ENCODE measurements around the gene NTM.

Gene NTM

DNA sequence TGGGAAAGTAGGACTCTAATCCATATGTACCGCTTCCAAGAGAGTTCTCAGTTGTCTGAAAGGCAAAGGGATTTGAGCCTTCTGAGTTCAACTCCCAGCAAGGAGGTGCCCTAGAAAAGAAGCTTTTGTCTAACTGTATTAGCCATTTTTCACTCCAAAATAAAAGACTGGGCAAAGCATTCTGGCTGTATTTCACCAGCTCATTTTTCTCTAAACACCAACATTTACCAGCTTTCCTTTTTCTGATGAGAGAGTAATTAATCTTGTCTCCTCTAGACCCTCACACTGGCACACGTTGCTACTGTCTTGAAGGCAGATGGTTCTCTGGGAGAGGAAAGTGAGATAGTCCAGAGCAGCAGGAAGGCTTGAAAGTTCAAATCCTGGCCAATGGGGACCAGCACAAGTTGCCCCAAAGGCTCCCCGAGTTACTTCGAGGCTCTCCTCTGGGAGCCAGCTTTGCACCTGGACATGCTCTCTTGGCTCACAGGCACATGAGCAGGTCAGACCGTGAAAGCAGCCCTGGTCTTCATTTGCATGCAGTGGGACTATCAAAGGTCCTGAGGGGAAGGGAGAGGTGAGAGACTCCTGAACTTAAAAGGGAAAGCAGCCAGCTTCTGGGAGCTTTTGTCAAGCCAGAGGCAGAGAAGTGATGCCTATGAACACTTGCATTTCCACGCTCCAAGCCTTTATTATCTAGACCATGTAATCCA is 100.0 kb downstream of the NTM start:
- TF ChIP-seq, protein P1, sequence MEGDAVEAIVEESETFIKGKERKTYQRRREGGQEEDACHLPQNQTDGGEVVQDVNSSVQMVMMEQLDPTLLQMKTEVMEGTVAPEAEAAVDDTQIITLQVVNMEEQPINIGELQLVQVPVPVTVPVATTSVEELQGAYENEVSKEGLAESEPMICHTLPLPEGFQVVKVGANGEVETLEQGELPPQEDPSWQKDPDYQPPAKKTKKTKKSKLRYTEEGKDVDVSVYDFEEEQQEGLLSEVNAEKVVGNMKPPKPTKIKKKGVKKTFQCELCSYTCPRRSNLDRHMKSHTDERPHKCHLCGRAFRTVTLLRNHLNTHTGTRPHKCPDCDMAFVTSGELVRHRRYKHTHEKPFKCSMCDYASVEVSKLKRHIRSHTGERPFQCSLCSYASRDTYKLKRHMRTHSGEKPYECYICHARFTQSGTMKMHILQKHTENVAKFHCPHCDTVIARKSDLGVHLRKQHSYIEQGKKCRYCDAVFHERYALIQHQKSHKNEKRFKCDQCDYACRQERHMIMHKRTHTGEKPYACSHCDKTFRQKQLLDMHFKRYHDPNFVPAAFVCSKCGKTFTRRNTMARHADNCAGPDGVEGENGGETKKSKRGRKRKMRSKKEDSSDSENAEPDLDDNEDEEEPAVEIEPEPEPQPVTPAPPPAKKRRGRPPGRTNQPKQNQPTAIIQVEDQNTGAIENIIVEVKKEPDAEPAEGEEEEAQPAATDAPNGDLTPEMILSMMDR (IDR thresholded peaks at IDR 0.05; ENCODE audit: insufficient read depth, missing control alignments), result no peak
- FAIRE-seq, result no peak
- DNase-seq (ENCODE audit: insufficient read length, low spot score), result no peak

DNA sequence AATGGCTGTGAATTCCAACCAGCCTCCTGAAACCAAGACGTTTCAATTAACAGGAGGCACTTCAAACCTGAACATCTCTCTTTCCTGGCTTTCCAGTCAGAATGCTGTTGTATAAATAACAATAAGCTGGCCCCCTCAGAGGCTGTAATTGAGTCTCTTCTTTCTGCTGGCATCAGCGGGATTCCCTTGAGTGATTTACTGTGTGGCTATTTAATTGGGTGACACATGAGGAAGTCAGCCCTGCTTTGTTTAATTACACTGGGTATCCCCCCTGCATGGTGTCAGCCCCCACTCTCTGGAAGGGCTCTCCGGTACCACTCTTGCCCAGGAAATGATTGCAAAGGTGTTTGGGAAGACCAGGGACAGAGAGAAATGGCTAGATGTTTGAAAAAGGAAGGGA is 101.6 kb downstream of the NTM start:
- TF ChIP-seq, protein P1 (IDR thresholded peaks at IDR 0.05; ENCODE audit: insufficient read depth, missing control alignments), result no peak
- no peak for FAIRE-seq
- no peak for DNase-seq (ENCODE audit: insufficient read length, low spot score)

DNA sequence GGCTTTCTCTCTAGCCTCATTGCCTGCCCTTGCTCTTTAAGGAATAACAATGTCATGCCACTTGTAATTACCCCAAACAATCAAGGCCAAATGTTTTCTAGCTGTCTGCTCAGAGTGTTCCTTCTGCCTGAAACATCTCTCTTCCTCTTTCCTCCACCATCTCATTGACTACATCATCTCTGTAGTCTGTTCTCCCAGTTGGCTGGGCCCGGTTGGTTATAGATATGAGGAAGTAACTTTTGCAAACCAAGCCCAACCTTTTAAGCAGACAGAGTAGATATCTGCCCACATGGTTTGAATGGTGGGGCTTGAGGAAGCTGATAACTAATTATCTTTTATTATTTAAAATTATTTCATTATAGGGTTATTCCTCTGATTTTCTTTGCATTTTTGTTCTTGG is 104.5 kb downstream of the NTM start:
- FAIRE-seq (no peak), DNase-seq (ENCODE audit: insufficient read length, low spot score) (no peak)
- TF ChIP-seq, protein P1 (IDR thresholded peaks at IDR 0.05; ENCODE audit: insufficient read depth, missing control alignments), result no peak

DNA sequence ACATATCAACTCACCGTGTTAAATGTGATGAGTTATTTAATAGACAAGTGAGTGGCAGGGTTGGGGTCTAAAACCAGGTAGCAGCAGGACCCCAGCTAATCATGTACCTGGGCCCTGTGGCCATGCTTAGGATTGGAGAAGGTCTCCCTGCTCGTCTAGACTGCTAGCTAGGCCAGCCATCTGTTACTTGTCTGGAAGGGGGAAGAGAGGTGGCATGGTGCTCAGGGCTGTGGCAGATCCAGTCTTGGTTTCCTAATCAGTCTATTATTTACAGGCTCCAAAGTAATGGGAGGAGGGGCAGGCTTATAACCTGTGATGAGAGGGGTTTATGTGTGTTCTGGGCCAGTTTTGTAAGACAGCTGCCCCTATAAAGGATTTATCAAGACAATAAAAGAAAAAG is 105.9 kb downstream of the NTM start:
- no peak for FAIRE-seq
- TF ChIP-seq, protein P1 (IDR thresholded peaks at IDR 0.05; ENCODE audit: insufficient read depth, missing control alignments), result no peak
- DNase-seq (ENCODE audit: insufficient read length, low spot score), result no peak

DNA sequence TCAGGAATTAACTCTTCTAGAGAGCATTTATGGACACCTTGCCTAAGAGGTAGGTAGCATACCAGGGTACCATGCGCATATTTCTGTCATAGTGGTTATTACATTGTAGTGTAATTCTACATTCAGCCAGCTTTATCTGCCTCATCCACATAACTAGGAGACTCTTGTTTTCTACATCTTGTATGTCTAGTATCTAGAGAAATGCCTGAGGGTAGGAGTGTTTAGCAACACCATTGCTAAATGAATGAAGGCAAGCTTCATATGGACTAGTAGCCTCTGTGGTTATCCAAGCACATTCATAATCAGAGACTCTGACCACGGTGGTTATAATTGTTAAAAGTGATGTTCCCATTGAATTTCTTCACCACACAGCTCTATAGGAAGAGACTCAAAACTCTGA is 107.9 kb downstream of the NTM start:
- no peak for DNase-seq (ENCODE audit: insufficient read length, low spot score)
- TF ChIP-seq, protein P1 (IDR thresholded peaks at IDR 0.05; ENCODE audit: insufficient read depth, missing control alignments), result no peak
- no peak for FAIRE-seq

DNA sequence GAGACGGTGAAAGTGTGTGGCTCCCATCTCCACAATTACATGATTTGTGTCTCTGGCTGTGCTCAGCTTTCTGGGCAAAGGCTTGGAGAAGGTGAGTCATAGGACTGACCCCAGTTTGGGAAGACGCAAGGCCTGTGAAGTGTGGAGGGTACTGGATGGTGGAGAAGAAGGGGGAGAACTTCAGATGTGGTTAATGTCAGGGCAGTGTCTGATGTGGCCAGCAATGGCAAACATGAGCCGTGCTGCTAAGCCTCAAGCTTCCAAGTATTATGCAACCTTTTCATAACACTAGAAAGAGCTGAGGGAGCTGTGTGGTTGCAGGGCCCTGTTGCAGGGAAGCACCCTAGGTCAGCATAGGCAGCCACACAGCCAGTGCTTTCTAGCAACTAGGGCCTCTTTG is 110.9 kb downstream of the NTM start:
- DNase-seq (ENCODE audit: insufficient read length, low spot score), result no peak
- FAIRE-seq, result no peak
- TF ChIP-seq, protein P1 (IDR thresholded peaks at IDR 0.05; ENCODE audit: insufficient read depth, missing control alignments), result no peak

DNA sequence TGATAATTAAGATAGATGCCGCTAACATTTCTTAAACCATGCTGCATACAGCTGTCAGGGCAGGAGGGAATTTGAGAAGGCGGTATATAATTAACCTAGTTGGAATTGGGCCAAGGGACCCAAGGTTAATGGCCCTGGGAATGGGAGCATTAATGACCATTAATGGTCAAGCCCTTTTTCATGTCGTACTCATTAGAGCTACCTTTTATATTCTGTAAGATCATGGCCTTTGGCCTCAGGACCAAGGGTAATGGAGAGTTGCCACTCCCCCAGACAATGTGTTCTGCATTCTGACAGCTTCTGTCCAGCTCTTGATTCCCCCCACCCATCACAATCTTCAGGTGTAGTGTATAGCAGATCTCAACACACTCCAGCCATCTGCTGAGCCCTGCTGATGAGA is 111.6 kb downstream of the NTM start:
- TF ChIP-seq, protein P1 (IDR thresholded peaks at IDR 0.05; ENCODE audit: insufficient read depth, missing control alignments), result no peak
- FAIRE-seq (no peak), DNase-seq (ENCODE audit: insufficient read length, low spot score) (no peak)
